Erythroblast (primary cell): ENCODE measurements around the gene SPACA9.

ENCODE experiments used
- DNase-seq, 2 experiments: peaks; one replicate each; lab custom pipeline; 2025; lab: John Stamatoyannopoulos, UW
- GATA1 ChIP-seq: IDR thresholded peaks from 2 replicates; pipeline ENCODE4 v1.6.1; 2011; ENCODE audit warnings: low read depth, mild to moderate bottlenecking, control low read depth, low read length, moderate library complexity
- POLR2A ChIP-seq: IDR thresholded peaks from 2 replicates; pipeline ENCODE4 v1.6.1; 2011; ENCODE audit warnings: mild to moderate bottlenecking, low read length

SPACA9 gene

GRCh38 chr9:132877824-132878694, 639 bp upstream of the SPACA9 start, which contains the start of gene AK8:
AK8 (minus strand) TSS chr9:132878284; CDS start chr9:132878255, 29 bp downstream.
- TF ChIP-seq POLR2A (peak; percentile 43), GATA1 (no peak)
- peak; percentile 89 to 93 for DNase-seq

- DNase-seq, result no peak
- TF ChIP-seq GATA1, result no peak
- no peak for TF ChIP-seq POLR2A
These were observed 992 bp downstream of the SPACA9 start for GRCh38 chr9:132879457-132880323.

- DNase-seq, result no peak
- TF ChIP-seq POLR2A (no peak), GATA1 (no peak)
These were observed 1.6 kb downstream of the SPACA9 start for GRCh38 chr9:132880324-132880661.

DNA sequence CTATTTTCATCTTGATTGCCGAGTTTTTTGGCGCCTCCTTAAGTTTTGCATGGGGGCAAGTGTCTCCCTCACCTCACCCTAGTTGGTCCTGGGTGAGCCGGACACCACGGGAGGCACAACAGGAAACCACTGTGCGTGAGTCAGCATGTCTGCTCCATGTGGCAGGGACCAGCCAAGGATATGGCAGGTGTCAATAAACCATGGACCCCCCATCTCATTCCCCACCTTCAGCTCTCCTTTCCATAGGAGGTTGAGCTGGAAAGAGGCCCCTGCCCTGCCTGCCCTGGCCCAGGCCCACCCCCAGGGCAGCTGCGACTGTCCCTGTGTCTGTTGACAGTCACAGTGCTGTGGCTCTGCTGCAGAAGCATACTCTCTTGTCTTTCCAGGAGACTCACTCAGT, 3.1 kb downstream of the SPACA9 start:
- DNase-seq, result no peak
- TF ChIP-seq GATA1 (no peak), POLR2A (no peak)

DNA sequence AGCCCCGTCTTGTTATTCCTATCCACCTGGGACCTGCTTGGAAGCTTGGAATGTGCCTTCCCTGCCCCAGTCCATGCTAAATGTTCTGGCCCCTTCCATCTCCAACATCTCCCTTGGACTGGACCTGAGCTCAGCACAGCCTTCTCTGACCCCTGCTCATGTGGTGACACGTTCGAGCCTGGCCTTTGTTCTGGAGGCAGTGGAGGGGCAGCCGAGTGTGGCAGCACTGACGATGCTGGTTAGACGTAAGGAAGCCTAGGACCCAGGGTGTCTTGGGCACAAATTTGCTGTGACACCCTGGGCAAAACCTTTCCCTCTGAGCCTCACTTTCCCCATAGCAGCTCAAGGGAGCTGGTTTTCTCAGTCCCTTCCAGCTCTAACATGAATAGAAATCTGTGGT, 3.9 kb downstream of the SPACA9 start:
- DNase-seq, result no peak
- no peak for TF ChIP-seq POLR2A
- TF ChIP-seq GATA1, result no peak

DNA sequence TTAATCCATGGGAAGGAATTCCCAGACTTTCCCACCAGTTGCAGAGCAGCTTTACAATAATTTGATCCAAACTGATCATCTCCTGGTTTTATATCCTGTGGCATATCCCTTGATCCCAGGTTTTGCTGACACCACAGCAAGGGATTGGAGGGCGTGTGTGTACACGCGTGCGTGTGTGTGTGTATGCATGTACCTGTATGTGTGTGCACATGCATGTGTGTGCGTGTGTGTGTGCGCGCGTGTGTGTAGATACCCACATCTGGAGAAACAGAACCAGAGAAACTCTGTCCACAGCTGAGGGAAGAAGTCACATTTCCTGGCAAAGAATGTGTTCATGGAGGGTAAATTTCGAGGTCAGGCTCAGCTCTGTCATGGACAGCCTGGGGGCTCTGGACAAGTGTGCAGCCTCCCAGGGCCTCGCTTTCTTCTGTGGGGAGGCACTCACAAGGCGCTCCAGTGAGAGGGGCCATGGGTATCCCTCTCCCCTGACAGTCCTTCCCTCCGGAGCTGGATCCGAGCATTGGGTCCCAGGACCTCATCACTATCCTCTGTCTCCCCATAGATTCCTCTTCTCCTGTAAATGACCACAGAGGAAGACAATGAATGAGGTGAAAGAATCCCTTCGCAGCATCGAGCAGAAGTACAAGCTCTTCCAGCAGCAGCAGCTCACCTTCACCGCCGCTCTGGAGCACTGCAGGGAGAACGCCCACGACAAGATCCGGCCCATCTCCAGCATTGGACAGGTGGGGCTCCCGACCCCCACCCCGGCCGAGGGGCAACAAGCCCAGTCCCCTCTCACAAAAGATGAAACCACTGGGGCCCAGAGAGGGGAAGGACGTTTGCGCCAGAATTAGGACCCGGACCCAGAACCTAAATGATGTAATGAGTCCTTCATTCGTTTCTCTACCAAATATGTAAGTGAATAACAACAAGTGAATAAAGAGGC, 4.9 kb downstream of the SPACA9 start:
- DNase-seq, result no peak
- TF ChIP-seq GATA1 (no peak), POLR2A (no peak)

DNA sequence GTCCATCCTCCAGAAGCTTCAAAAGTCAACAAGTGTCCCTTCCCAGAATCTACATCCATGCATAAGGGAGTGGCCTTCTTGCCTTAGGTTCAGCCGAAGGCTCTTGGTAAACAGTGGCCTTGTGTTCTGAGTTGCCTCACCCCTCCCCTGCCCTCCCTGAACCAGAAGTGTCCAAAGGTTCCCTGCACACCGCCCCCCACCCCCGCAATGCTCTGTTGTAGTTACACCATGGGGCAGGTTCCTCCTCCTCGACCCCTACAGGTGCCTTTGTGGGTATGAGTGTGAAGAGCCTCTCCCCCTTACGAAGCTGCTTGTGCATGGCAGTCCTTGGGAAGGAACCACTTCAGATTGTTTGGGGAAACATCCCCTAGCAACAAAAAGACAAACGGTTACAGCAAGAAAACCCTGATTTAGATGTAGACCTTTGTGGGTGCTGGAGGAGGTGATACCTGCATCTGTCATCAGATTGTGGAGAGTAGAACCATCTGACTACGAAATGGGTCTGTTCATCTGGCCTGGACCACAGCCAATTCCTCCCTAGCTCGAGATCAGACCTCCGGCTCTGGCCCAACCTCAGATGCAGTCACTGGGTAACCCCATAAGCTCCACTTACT, 7.1 kb downstream of the SPACA9 start:
- no peak for DNase-seq
- TF ChIP-seq GATA1, result no peak
- no peak for TF ChIP-seq POLR2A

GRCh38 chr9:132886334-132886725, 7.6 kb downstream of the SPACA9 start:
- TF ChIP-seq GATA1, result no peak
- no peak for TF ChIP-seq POLR2A
- DNase-seq, result no peak

DNA sequence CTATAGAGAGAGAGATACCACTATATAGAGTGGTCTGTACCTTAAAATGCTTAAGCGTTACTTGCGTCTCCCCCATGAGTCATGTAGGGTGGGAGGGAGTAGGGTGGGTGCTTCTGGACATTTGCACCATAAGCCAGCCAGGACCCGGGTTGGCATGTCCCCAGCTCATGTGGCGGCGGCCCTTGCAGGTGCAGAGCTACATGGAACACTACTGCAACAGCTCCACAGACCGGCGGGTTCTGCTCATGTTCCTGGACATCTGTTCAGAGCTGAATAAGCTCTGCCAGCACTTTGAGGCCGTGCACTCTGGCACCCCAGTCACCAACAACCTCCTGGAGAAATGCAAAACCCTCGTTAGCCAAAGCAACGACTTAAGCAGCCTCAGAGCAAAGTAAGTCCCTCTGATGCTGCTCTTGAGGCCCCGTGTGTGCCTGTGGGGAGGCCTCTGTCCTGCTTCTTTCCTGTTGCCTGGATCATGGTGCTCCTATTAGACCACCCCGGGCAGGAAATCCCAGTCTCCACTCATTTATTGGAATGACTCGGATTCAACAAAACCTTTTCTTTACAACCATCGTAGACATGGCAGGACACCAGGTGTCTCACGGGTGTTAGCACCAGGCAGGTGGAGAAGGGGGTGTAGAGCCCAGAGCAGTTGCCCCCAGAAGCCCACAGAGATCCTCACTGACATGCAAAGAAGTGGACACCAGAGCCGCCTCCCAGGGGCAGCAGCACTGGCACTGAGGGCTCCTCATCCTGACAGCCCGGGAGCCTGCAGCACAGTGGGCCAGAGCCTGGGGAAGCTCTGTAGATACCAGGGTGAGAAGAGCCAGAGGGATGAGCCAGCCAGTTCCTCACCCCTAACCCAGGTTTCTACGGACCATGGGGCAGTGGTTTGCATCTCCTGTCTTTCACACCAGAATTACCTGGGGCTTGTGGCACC, 8.8 kb downstream of the SPACA9 start:
- DNase-seq, result no peak
- TF ChIP-seq POLR2A (no peak), GATA1 (no peak)

DNA sequence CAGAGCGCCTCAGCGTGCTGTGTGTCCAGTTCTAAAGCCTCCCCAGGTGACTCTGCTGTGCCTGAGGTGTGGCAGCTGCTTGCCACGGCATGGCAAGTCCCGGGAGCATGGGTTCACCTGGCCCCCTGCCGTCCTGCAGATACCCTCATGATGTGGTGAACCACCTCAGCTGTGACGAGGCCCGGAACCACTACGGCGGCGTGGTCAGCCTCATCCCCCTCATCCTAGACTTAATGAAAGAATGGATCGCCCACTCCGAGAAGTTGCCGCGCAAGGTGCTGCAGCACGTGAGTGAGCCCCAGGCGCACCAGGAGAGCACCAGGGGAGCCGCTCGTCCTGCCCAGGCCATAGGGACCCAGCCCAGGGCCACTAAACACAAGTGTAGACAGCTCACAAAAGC, 9.5 kb downstream of the SPACA9 start:
- no peak for DNase-seq
- TF ChIP-seq POLR2A (no peak), GATA1 (no peak)

DNA sequence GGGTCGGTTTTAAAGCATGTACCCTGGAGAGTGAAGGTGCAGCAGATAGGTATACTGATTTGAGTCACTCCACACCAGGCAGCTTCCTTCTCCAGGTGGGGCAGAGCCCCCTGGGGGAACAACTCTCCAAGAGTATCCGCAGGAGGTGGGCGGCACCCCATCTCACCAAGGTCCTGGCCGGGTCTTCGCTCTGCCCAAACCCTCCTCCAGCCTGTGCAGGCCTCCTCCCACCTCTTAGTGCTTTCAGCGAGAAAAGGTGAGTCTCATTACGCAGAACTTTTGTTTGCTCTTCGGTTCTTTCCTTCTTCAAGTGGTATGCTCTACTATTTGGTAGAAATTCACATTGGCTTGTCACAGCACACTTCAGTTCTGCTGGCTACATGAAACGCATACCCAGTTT, 13.7 kb downstream of the SPACA9 start:
- TF ChIP-seq GATA1, result no peak
- TF ChIP-seq POLR2A, result no peak

GRCh38 chr9:132894346-132894745, 15.6 kb downstream of the SPACA9 start:
- DNase-seq, result peak; percentile 86 to 90
- TF ChIP-seq POLR2A (peak; percentile 83), GATA1 (no peak)

More for the DNA sequence above, 13.7 kb downstream of the SPACA9 start:
- DNase-seq, result no peak
